HG03108 (cell line): ENCODE measurements around the gene UNKL.

Experiments
- ATAC-seq: cut with Tn5 transposase; IDR thresholded peaks from one replicate; pipeline ENCODE4 v1.9.1; 2021; ENCODE audit warnings: moderate library complexity; ENCODE audit not compliant: unreplicated experiment

Gene UNKL

GRCh38 chr16:1432388-1433262 is 18.1 kb upstream of the UNKL start:
- ATAC-seq = no peak

GRCh38 chr16:1431497-1432270 is 17.2 kb upstream of the UNKL start:
- ATAC-seq = no peak

GRCh38 chr16:1430759-1431496 is 16.4 kb upstream of the UNKL start, which contains the start of gene PERCC1:
TSS of gene PERCC1 (plus strand) at chr16:1431078. CDS start at chr16:1432594, 1,516 bp downstream.
- ATAC-seq = no peak

GRCh38 chr16:1430214-1430758 is 15.8 kb upstream of the UNKL start:
- ATAC-seq = no peak

GRCh38 chr16:1429631-1430030 is 15.1 kb upstream of the UNKL start:
- no peak for ATAC-seq

- ATAC-seq = no peak
Measured at GRCh38 chr16:1429012-1429411, 14.5 kb upstream of the UNKL start.

- ATAC-seq = no peak
Measured at GRCh38 chr16:1428511-1428910, 14.0 kb upstream of the UNKL start.

GRCh38 chr16:1427473-1428461 is 13.3 kb upstream of the UNKL start:
- ATAC-seq = no peak

GRCh38 chr16:1426734-1427471 is 12.4 kb upstream of the UNKL start:
- no peak for ATAC-seq

GRCh38 chr16:1425616-1426370 is 11.3 kb upstream of the UNKL start:
- no peak for ATAC-seq

GRCh38 chr16:1424028-1424427 is 9.5 kb upstream of the UNKL start:
- ATAC-seq = no peak

GRCh38 chr16:1422076-1422475 is 7.6 kb upstream of the UNKL start:
- no peak for ATAC-seq

- ATAC-seq = no peak
Measured at GRCh38 chr16:1420111-1420539, 5.6 kb upstream of the UNKL start.

- no peak for ATAC-seq
Measured at GRCh38 chr16:1416521-1416941, 2.0 kb upstream of the UNKL start.

GRCh38 chr16:1413684-1414531 is 596 bp downstream of the UNKL start:
- no peak for ATAC-seq

- no peak for ATAC-seq
Measured at GRCh38 chr16:1412847-1413246, 1.7 kb downstream of the UNKL start.

GRCh38 chr16:1408171-1408837 is 6.2 kb downstream of the UNKL start:
- ATAC-seq = peak; percentile 84
